ENCODE data around the gene BTNL3. TPM values are rescaled to one million over a fixed set of nuclear protein-coding genes. Genes with fewer than 3 reads are reported as not detected.

BTNL3 gene
- total RNA-seq, 2 donors from 2014 or later: 0.26 TPM; not detected in 1

DNA sequence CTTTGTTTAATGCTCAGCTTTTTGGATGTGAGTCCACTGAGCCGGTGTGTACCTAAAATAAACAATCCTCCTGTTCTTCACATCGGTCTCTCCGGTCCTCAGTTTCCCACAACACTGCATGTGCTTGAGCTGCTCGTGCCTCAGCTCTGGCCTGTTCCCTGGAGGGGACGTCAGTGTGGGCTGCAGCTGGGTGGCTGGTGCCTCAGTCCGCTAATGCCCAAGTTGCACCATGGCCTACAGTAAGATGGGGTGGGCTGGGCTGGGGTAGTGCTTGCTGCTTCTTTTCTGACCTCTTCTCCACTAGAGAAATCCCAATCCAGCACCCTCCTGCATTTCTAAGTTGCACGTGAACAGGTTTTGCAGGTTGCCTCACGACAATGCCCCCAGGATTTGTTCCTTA lies 50.8 kb downstream of the BTNL3 start:
- no peak overlapping the region for H3K4me3 ChIP-seq
- H3K36me3 ChIP-seq (replicated peaks in 1 of 2; ENCODE audit: insufficient read depth in 1 of 2, low read depth in 2 of 2): no peaks in the 10 kb centered on the region
- no peak overlapping the region for H3K27ac ChIP-seq
- no peak for DNase-seq
- intact Hi-C loops (cut with DNase I): no loop called here
- H3K4me1 ChIP-seq: no peaks in the 10 kb centered on the region
- no peaks in the 10 kb centered on the region for H3K9me3 ChIP-seq
- no peak for ATAC-seq
- 61 to 63% methylated on average over 8 of the region's 8 CpGs for WGBS, 2 donors
- H3K27me3 ChIP-seq: no peaks in the 10 kb centered on the region
- TF ChIP-seq CTCF (IDR thresholded peaks at IDR 0.05): no peak
- TF ChIP-seq POLR2A (IDR thresholded peaks at IDR 0.05): no peak

GRCh38 chr5:181039931-181040630 lies 51.4 kb downstream of the BTNL3 start, which contains the start of gene BTNL9:
Gene BTNL9, plus strand, starts transcription at chr5:181040266. Its CDS starts 5,224 bp downstream, at chr5:181045490.
- 50 to 58% methylated on average over 17 of the region's 17 CpGs for WGBS, 2 donors
- DNase-seq: no peak
- no peaks in the 10 kb centered on the region for H3K9me3 ChIP-seq
- H3K4me1 ChIP-seq: no peaks in the 10 kb centered on the region
- ATAC-seq: no peak
- H3K4me3 ChIP-seq: no peak within 1 kb of the TSS
- TF ChIP-seq CTCF (IDR thresholded peaks at IDR 0.05): no peak
- TF ChIP-seq POLR2A (IDR thresholded peaks at IDR 0.05): no peak
- H3K27me3 ChIP-seq: no peaks in the 10 kb centered on the region
- no peak within 1 kb of the TSS for H3K27ac ChIP-seq
- intact Hi-C loops (cut with DNase I): no loop called here
- H3K36me3 ChIP-seq (replicated peaks in 1 of 2; ENCODE audit: insufficient read depth in 1 of 2, low read depth in 2 of 2): no peaks in the 10 kb centered on the region

DNA sequence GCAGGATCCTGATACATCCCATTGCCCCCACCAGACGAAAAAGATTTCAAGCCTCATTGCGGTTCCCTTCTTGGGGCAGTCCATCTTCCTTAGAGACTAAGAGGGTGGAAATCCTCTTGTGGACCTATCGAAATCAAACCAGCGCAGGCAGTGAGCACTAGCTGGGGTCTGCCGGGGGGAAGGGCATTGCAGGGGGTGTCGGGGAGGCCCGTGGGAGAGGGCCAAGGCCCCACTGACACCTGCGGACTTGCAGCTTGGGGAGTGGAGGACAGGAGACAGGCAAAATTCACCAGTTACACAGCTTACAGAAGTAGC lies 51.9 kb downstream of the BTNL3 start:
- DNase-seq (no peak), ATAC-seq (no peak)
- 76 to 82% methylated on average over 4 to 8 of the region's 8 CpGs for WGBS, 2 donors
- no peak overlapping the region for H3K27ac ChIP-seq
- H3K4me3 ChIP-seq: no peak overlapping the region
- TF ChIP-seq CTCF (IDR thresholded peaks at IDR 0.05) (no peak), POLR2A (IDR thresholded peaks at IDR 0.05) (no peak)
- H3K36me3 ChIP-seq (replicated peaks in 1 of 2; ENCODE audit: insufficient read depth in 1 of 2, low read depth in 2 of 2): no peaks in the 10 kb centered on the region
- intact Hi-C loops (cut with DNase I): no loop called here
- H3K4me1 ChIP-seq: no peaks in the 10 kb centered on the region
- H3K9me3 ChIP-seq: no peaks in the 10 kb centered on the region
- no peaks in the 10 kb centered on the region for H3K27me3 ChIP-seq

DNA sequence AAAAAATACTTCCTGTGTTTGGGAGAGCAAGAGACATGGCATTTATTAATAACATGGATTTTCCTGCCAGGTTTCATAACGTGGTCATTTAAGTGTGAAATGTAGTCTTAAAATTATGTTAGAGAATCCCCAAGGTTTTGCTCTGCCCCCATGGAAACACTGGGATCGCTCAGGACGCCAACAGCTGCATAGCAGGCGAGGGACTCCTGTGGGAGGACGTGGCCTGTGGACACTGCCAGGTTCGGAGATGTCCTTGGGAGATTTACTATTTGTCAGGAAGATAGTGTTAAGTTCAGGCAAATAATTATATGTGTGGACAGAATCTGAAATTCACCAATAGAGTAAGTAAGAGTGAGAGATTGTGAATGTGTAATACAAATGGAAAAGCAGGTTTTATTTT lies 52.4 kb downstream of the BTNL3 start:
- Histone ChIP-seq H3K4me3 (no peak overlapping the region), H3K9me3 (no peaks in the 10 kb centered on the region), H3K27ac (no peak overlapping the region), H3K4me1 (no peaks in the 10 kb centered on the region), H3K36me3 (replicated peaks in 1 of 2; ENCODE audit: insufficient read depth in 1 of 2, low read depth in 2 of 2) (no peaks in the 10 kb centered on the region), H3K27me3 (no peaks in the 10 kb centered on the region)
- 30 to 32% methylated on average over 6 of the region's 6 CpGs for WGBS, 2 donors
- ATAC-seq (no peak), DNase-seq (no peak)
- TF ChIP-seq POLR2A (IDR thresholded peaks at IDR 0.05): no peak
- TF ChIP-seq CTCF (IDR thresholded peaks at IDR 0.05): no peak
- intact Hi-C loops (cut with DNase I): no loop called here

All from body of pancreas (tissue), 4 donors.